ENCODE data around the gene SEC22C.
"Not testable (repeated sequence)": the region's sequence is repeated elsewhere in the genome, so short reads cannot be mapped to it uniquely, and the experiment has no call there.

Gene SEC22C

GRCh38 chr3:42579346-42579745 lies 2.4 kb downstream of the SEC22C start:
- not testable (repeated sequence) for DNase-seq

DNA sequence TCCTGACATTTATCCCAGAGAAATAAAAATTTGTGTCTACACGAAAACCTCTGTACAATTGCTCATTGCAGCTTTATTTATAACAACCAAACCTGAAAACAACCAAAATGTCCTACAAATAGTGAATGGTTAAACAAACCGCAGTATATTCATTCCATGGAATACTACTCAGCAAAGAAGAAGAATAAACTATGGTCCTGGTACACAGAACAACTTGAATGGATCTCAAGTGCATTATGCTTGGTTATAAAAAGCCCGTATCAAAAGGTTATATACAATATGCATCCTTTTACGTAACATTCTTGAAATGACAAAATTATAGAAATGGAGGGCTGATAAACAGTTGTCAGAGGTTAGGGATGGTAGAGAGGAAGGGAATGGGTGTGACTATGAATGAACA lies 3.7 kb downstream of the SEC22C start:
- no peak for DNase-seq

DNA sequence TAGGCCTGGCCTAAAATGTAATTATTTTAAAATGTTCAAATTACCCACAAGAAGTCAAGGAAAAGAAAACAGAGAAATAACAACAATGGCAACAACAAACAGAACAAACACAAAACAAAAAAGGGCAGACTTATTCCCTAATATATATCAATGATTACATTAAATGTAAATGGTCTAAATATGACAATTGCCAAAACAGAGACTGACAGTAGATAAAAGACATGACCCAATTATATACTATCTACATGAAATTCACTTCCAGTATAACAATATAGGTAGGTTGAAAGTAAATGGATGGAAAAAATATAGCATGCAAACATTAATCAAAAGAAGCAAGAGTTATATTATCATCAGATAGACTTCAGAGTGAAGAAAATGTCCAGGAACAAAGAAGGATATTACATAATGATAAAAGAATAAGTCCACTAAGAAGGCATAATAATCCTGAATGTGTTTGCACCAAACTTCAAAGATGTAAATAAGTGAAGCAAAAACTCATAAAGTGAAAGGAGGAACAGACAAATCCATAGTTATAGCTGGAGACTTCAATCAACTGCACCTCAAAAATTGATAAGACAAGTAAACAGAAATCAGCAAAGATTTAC lies 6.5 kb downstream of the SEC22C start:
- no peak for DNase-seq

- peak; percentile 3 for DNase-seq
Measured at GRCh38 chr3:42572278-42572677, 9.5 kb downstream of the SEC22C start.

DNA sequence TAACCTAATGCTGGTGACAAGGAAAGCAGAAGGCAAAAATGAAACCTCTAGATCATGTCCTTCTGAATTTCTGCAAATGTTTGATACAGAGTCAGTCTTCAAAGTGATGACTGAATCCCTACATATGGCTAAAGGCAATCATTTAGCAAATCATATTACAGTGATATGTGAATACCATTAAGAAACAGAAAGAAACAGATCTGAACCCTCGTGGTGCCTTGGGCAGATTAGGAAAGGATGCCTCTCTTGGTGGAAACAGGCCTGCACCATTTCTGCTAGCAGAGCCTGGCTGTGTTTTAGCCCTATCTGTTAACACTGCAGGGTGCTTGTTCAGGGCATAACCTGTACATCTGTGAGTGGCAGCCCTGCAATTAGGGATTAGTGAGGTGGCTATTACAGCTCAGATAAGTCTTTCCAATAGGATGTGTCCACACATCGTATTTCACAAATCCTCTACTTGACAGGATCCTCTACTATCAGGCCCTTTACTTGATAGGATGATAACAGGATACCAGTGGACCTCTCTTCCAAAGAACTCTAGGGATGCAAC lies 12.1 kb downstream of the SEC22C start:
- no peak for DNase-seq

DNA sequence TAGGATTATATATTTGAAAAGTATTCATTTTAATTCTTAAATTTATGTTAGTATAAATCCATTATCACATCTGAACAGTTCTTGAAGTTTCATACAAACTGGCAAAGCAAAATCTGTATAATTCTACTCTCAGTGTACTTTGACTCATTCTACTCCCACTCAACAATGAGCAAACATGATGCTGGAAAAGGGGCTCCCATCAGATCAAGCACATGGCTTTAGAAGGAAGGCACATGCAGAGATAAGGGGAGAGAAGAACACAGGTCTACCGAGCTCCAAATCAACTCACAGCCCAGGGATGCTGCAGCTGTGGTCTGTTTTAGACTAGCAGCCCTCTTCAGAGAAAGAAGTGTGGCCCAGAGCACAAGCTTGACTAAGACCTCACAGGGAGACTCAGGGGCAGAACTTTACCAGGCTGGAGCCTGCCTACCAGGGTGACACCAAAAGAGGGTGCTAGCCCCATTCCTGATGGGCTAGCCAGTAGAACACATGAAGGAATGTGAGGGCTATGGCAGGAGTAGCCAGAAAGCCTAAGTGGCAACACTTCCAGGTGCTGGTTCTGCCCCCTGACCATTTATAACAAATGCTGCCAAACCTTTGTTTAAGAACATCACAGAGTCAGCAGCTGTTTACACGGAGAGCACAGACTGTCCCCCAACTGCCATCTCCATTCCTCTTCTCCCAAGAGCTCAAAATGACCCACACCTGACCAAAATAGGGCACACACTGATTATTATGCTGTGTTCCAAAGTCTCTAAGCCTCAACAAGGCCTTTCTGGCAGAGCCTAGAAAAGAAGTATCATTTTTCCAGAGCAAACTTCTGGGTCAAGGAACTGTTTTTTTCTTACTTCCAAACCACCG lies 19.5 kb downstream of the SEC22C start:
- DNase-seq, result no peak

GRCh38 chr3:42557854-42558253 lies 23.9 kb downstream of the SEC22C start:
- no peak for DNase-seq

GRCh38 chr3:42556817-42557216 lies 24.9 kb downstream of the SEC22C start:
- DNase-seq, result not testable (repeated sequence)

- DNase-seq, result no peak
Measured at GRCh38 chr3:42556089-42556632, 25.6 kb downstream of the SEC22C start.

GRCh38 chr3:42552830-42553229 lies 28.9 kb downstream of the SEC22C start:
- no peak for DNase-seq

DNA sequence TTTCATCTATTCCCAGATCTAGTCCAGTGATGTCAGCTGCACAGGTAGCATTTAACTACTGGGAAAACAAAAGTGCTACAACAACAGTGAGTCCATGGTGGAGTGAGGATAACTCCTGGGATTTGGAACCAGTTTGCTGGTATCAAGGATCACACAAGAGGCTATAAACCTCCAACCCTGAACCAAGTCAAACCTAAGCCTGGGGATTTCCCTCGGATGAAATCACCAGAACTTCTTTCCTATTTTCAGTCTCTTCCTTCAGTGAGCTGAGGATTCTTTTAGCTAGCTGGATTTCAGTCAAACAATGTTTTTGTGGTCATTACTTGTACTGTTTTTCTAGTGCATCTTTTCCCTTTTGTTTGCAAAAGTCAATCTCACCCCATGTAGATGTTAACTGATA lies 31.5 kb downstream of the SEC22C start:
- DNase-seq, result no peak

DNA sequence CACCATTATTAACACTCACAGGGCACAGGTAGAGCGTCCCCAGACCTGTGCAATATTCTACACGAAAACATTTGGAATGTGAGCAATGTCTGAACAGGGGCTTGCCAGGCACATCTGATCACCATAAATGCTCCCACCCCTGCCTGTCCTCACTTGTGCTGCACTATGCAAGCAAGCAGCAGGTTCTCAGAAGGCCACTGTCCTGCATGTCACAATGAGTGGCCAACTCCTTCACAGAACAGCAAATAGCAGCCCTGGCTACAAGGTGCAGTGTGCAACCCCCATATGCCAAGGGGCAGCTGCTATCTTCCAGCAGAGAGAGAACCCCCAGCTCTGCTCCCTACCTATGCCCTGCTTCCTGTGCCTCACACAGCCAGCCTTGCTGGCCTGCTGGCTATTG lies 32.6 kb downstream of the SEC22C start:
- DNase-seq, result no peak

DNA sequence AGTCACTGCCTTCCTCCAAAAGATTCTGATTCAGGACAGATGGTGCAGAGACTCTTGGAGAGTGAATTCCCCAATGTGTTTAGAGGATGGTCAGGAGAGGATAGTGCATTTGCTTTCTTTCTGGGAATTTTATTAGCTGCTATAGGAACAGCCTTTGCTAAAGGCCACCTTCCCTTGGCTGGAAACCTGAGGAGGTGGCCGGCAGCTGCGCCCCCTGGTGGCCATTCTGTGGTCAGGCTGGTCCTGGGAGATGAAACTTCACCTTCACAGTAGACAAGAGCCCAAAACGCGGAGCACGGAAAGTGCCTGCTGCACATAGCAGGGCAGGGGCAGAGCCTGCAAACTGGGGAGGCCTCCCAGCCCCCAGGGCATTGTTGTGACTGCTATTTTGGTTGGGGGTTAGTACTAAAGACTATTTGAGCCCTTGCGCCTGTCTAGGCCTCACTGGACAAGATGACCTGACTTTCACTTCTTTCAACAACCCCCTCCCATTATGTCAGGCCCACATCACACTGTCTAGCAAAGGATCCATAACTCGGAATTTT lies 34.3 kb downstream of the SEC22C start:
- peak; percentile 34 for DNase-seq

DNA sequence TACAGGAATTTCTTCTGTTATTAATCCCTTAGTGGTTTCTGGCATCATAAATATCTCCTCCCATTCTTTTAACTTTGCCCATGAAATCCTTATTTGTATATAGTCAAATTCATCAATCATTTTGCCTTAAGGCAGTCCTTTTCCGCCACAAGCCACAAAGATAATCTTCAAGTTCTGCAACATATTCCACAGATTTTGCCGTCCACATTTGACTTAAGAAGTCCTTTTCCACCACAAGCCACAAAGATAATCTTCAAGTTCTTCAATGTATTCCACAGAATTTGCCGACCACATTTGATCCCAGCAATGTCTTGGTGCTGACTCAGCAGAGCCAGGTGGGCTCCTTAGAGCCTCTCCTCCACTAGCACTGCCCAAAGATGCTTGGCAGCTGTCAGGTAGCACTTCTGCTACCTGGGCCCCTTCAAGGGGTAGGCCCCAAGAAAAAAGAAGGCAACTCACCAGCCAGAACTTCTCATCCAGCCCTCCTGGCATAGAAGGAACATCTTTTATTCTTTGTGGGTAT lies 35.0 kb downstream of the SEC22C start:
- DNase-seq, result no peak

DNA sequence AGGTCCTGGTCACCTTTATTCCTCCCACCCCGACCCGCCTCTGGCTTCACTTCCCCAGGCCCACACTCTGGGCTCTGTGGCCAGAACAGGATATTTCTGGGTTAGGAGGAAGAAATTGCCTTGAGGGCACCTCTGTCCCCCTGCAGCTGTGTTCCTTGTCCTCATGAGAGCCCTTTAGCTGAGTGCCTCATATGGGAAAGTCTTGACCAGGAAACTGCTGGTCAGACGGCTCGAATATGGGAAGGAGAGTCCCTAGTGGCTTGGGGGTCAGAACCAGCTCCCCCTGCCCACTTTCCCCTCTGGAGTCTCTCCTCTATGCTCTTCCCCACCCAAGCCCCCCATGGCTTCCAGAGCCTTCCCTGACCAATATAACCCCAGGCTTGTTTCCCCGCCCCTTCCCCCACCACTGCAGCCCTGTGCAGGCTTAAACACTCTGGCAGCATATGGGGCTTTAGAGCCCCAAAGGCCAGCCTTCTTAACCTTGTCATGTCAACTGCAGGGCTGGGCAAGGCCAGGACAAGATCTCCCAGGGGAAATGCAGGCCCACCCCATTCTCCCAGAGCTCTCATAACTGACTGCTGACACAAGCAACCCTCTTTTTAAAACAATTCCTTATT lies 36.4 kb downstream of the SEC22C start:
- no peak for DNase-seq

DNA sequence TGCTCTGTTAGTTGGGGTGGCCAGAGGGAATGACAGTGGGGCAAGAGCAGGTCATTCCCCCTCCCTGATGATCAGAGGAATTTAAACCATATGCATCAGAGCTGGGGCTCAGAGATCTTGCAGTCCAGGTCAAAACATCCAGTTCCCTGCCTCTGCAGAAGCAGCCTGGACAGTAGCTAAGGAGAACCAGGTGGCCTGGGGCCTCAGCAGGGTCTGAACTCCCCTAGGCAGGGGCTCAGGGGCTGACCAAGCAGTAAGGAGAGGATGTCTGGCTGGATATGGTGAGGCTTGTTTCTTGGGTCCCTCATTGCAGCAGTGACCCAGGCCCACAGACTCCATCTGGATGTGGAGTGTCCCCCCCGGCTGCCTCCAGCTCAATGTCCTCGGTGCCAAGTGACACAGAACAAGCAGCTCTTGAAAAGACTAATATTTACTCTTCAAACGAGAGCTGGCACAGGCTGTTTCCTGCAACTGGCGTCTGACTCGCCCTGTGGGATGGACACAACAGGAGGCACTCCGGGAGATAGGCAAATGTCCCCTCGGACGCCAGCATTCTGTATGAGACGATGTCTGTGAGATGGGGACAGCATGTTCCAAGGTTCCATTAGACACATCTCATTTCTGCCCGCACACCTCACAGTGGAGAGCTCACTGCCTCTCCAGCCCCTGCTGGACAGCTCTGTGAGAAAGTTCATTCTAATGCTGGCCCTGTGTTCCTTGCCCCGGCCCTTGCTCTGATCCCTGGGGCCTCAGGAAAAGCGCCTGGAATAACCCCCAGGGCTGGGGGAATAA lies 37.1 kb downstream of the SEC22C start:
- DNase-seq, result peak; percentile 78

DNA sequence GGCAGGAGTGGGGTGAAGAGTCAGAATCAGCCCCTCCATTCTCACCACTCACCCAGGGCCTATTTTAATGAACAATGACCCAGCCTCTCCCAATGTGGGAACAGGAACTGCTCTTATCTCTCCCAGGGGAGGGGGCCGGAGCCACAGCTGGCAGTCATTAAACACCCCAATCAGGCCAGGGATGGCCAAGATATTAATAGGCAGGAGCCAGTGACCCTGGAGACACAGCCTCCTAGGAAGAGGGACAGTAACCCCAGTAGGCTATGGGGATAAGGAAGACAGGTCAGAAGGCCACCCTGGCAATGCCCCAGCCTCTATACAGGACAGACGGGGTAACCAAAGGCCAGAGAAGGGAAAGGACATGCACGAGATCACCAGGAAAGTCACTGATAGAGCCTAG lies 40.7 kb downstream of the SEC22C start:
- no peak for DNase-seq

DNA sequence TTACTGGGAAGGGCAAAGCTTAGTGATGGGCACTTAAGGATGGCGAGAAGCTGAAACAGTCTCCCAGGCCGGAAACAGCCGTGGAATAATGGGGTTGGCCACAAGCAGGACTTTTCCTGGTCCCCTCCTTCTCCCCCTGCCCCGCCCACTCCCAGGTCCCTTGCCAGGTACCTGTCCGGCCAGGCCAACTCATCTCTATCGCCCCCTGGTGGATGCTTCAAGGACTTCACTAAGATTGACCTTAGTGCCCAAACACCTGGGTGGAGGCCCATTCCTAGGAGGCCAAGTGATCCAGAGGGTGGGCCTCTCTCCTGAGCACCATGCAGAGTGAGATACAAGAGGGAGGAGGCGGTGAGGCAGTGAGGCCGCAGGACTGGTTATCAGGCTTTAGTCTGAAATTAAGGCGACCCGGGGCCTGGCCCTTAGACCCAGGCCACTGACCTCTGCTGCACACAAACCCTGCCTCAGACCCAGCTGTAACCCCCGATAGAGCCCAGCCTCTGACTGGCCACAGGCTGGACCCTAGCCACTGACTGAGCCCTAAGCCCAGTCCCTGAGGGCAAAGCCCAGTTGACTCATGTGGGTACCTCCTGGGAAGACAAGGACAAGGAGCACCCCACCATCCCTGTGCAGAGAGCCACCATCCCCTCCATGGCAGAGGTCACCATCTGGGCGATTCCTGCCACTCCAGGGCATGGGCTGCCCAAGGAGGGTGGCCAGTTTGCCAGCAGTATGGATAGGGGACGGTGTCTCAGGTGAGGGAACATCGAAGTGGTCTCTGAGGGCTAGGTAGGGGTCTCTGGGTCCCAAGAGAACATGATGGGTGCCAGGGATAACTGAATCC lies 41.7 kb downstream of the SEC22C start:
- peak; percentile 62 for DNase-seq

- no peak for DNase-seq
Measured at GRCh38 chr3:42537350-42537749, 44.4 kb downstream of the SEC22C start.

DNA sequence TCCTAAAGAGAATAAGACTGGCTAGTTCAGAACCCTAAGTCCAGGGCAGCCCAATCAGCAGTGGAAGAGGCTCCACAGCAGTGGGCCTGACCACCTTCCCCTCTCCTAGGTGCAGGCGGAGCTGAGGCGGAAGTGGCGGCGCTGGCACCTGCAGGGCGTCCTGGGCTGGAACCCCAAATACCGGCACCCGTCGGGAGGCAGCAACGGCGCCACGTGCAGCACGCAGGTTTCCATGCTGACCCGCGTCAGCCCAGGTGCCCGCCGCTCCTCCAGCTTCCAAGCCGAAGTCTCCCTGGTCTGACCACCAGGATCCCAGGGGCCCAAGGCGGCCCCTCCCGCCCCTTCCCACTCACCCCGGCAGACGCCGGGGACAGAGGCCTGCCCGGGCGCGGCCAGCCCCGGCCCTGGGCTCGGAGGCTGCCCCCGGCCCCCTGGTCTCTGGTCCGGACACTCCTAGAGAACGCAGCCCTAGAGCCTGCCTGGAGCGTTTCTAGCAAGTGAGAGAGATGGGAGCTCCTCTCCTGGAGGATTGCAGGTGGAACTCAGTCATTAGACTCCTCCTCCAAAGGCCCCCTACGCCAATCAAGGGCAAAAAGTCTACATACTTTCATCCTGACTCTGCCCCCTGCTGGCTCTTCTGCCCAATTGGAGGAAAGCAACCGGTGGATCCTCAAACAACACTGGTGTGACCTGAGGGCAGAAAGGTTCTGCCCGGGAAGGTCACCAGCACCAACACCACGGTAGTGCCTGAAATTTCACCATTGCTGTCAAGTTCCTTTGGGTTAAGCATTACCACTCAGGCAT lies 45.6 kb downstream of the SEC22C start:
- DNase-seq, result peak; percentile 49
